SK-N-SH (cell line): ENCODE data around the gene PLCL2. TPM values are rescaled to one million over a fixed set of nuclear protein-coding genes. Genes with fewer than 3 reads are reported as not detected.

Source experiments
- CTCF ChIA-PET: fragments of 300-600, 350-600 bp; formaldehyde crosslinking; extraction: SDS; loops from one replicate; lab custom pipeline; 2021; lab: Yijun Ruan, JAX
- POLR2A ChIA-PET: fragments of 350-600 bp; sonication (Branson Sonifier 250); formaldehyde crosslinking; extraction: SDS; loops from one replicate; lab custom pipeline; 2020; ENCODE audit warnings: antibody characterized with exemption, inconsistent platforms; lab: Yijun Ruan, JAX
- DNase-seq: peaks from one replicate; pipeline ENCODE4 v3.0.0; 2012
- H2AFZ ChIP-seq: fragments of 200-600 bp; sonication (generic); 2 replicates; pipeline ENCODE4 v1.8.1; 2016; ENCODE audit warnings: antibody characterized with exemption, mild to moderate bottlenecking, low read depth
- H3F3A ChIP-seq: fragments of 200-600 bp; sonication (generic); replicated peaks from 2 replicates; pipeline ENCODE3; 2016; ENCODE audit warnings: antibody characterized with exemption, mild to moderate bottlenecking; ENCODE audit not compliant: insufficient read depth
- H3K27ac ChIP-seq, 2 experiments: fragments of 200-500 bp in 1 of 2; fragments of 200-600 bp in 1 of 2; sonication (Bioruptor generic) in 1 of 2; sonication (generic), shearing (Covaris generic) in 1 of 2; 2 replicates each; pipeline versions ENCODE4 v1.5.1 to v1.6.1; 2014 to 2016; ENCODE audit warnings: low read depth in 2 of 2, inconsistent platforms in 1 of 2, low read length in 1 of 2, mild to moderate bottlenecking in 1 of 2, mixed read lengths in 1 of 2
- H3K27me3 ChIP-seq: fragments of 200-600 bp; sonication (generic), shearing (Covaris generic); 2 replicates; pipeline ENCODE4 v1.6.1; 2016; ENCODE audit warnings: mixed run types; ENCODE audit not compliant: insufficient read depth
- H3K36me3 ChIP-seq, 2 experiments: fragments of 200-500 bp in 1 of 2; fragments of 200-600 bp in 1 of 2; sonication (Bioruptor generic) in 1 of 2; sonication (generic) in 1 of 2; replicated peaks in 1 of 2; 2 replicates each; pipeline versions ENCODE3 to v1.5.1; 2014 to 2016; ENCODE audit warnings: low read length in 1 of 2, mild to moderate bottlenecking in 1 of 2; ENCODE audit not compliant: insufficient read depth in 2 of 2, control insufficient read depth in 1 of 2
- H3K4me1 ChIP-seq, 2 experiments: fragments of 200-500 bp in 1 of 2; fragments of 200-600 bp in 1 of 2; sonication (Bioruptor generic) in 1 of 2; sonication (generic), shearing (Covaris generic) in 1 of 2; 2 replicates each; pipeline versions ENCODE4 v1.5.1 to v1.6.1; 2014 to 2016; ENCODE audit warnings: low read depth in 1 of 2, low read length in 1 of 2, mixed run types in 1 of 2; ENCODE audit not compliant: insufficient read depth in 2 of 2, control insufficient read depth in 1 of 2
- H3K4me2 ChIP-seq: fragments of 200-600 bp; sonication (generic), shearing (Covaris generic); 2 replicates; pipeline ENCODE4 v1.6.1; 2017; ENCODE audit warnings: mixed run types
- H3K4me3 ChIP-seq, 2 experiments: fragments of 200-500 bp in 1 of 2; fragments of 200-600 bp in 1 of 2; sonication (Bioruptor generic) in 1 of 2; sonication (generic), shearing (Covaris generic) in 1 of 2; 2 replicates each; pipeline versions ENCODE4 v1.5.1 to v1.8.1; 2014 to 2016; ENCODE audit warnings: low read depth in 2 of 2, inconsistent platforms in 1 of 2, low read length in 1 of 2, mild to moderate bottlenecking in 1 of 2, mixed read lengths in 1 of 2, moderate library complexity in 1 of 2
- H3K79me2 ChIP-seq: fragments of 200-600 bp; sonication (generic); 2 replicates; pipeline ENCODE4 v1.8.1; 2017; ENCODE audit warnings: mild to moderate bottlenecking; ENCODE audit not compliant: insufficient read depth
- H3K9ac ChIP-seq: fragments of 200-600 bp; sonication (generic); 2 replicates; pipeline ENCODE4 v1.6.1; 2017; ENCODE audit warnings: mixed run types
- H3K9me2 ChIP-seq: fragments of 200-600 bp; sonication (generic); 2 replicates; pipeline ENCODE4 v1.6.1; 2017; ENCODE audit warnings: mixed run types
- H3K9me3 ChIP-seq: fragments of 200-600 bp; sonication (generic); 2 replicates; pipeline ENCODE4 v1.6.1; 2017; ENCODE audit warnings: mixed run types, mild to moderate bottlenecking, moderate library complexity
- H4K20me1 ChIP-seq: fragments of 200-600 bp; sonication (generic); 2 replicates; pipeline ENCODE4 v1.6.1; 2017; ENCODE audit warnings: mild to moderate bottlenecking, mixed run types; ENCODE audit not compliant: insufficient read depth
- EP300 ChIP-seq, 2 experiments: IDR thresholded peaks; 2 replicates each; pipeline versions ENCODE4 v1.4.0 to v1.6.1; 2012; ENCODE audit warnings: borderline replicate concordance in 1 of 2, low read depth in 1 of 2, low read length in 1 of 2
- EZH2phosphoT487 ChIP-seq: fragments of 200-600 bp; sonication (generic); IDR thresholded peaks from 2 replicates; pipeline ENCODE4 v1.6.1; 2017; ENCODE audit warnings: low read depth, mixed run types, mild to moderate bottlenecking, antibody characterized with exemption, moderate library complexity, borderline replicate concordance
- FOSL2 ChIP-seq: IDR thresholded peaks from 2 replicates; pipeline ENCODE4 v1.4.0; 2012; ENCODE audit warnings: low read depth, mild to moderate bottlenecking, moderate library complexity, borderline replicate concordance
- GABPA ChIP-seq: IDR thresholded peaks from 2 replicates; pipeline ENCODE4 v1.4.0; 2012; ENCODE audit warnings: low read depth, mild to moderate bottlenecking
- IRF3 ChIP-seq: fragments of 150-350 bp; IDR thresholded peaks from 2 replicates; pipeline ENCODE4 v1.6.1; 2016; ENCODE audit warnings: mild to moderate bottlenecking, low read depth, low read length
- JUND ChIP-seq: IDR thresholded peaks from 2 replicates; pipeline ENCODE4 v1.4.0; 2012
- MXI1 ChIP-seq: IDR thresholded peaks from 2 replicates; pipeline ENCODE4 v1.6.1; 2012; ENCODE audit warnings: mild to moderate bottlenecking, low read depth, low read length, improper control_type of control experiment
- NFIC ChIP-seq: IDR thresholded peaks from 2 replicates; pipeline ENCODE4 v1.4.0; 2012; ENCODE audit warnings: borderline replicate concordance
- NRF1 ChIP-seq: IDR thresholded peaks from 2 replicates; pipeline ENCODE4 v1.6.1; 2012; ENCODE audit warnings: low read depth, mild to moderate bottlenecking, low read length
- REST ChIP-seq: IDR thresholded peaks from 2 replicates; pipeline ENCODE4 v1.6.1; 2012; ENCODE audit warnings: mild to moderate bottlenecking, low read depth, low read length, moderate library complexity
- SIN3A ChIP-seq: IDR thresholded peaks from 2 replicates; pipeline ENCODE4 v1.6.1; 2012; ENCODE audit warnings: low read depth, mild to moderate bottlenecking, low read length, moderate library complexity, borderline replicate concordance
- SMC3 ChIP-seq: IDR thresholded peaks from 2 replicates; pipeline ENCODE4 v1.6.1; 2012; ENCODE audit warnings: low read depth, low read length, improper control_type of control experiment
- TCF12 ChIP-seq: IDR thresholded peaks from 2 replicates; pipeline ENCODE4 v1.4.0; 2012
- USF1 ChIP-seq: IDR thresholded peaks from 2 replicates; pipeline ENCODE4 v1.4.0; 2012; ENCODE audit warnings: low read depth, borderline replicate concordance
- ZBTB33 ChIP-seq: IDR thresholded peaks from 2 replicates; pipeline ENCODE4 v1.4.0; 2012; ENCODE audit warnings: low read depth, borderline replicate concordance
- WGBS: methylation state at CpG from one replicate; pipeline ENCODE4 v1.1.6; 2017; ENCODE audit warnings: low lambda C conversion rate; 5-methylcytosine and 5-hydroxymethylcytosine counted together
- polyA plus RNA-seq, 3 experiments: library from polyadenylated mRNA; depleted of rRNA; stranded (reverse); fragments of >200 nt; gene quantifications; 2 replicates each; pipeline ENCODE4 v1.2.3, GENCODE V29; 2012
- TF ChIP-seq, protein P1 (sequence below): fragments of 200-600 bp; sonication (generic); IDR thresholded peaks from 2 replicates; pipeline ENCODE4 v1.6.1; 2017; ENCODE audit warnings: antibody characterized with exemption, mild to moderate bottlenecking, moderate library complexity
- TF ChIP-seq, protein P2 (sequence below): fragments of 150-350 bp; IDR thresholded peaks from 2 replicates; pipeline ENCODE4 v1.6.1; 2017; ENCODE audit warnings: antibody characterized with exemption, low read length, low read depth, borderline replicate concordance

PLCL2 gene
- polyA plus RNA-seq, 1 of the 3 experiments (the other 2 are of a cell fraction): 0.85 TPM

GRCh38 chr3:17075907-17076306 lies 191.2 kb downstream of the PLCL2 start:
- Histone ChIP-seq H2AFZ (no peak overlapping the region), H3K27ac (no peak overlapping the region), H3K36me3 (no peaks in the 10 kb centered on the region), H3K9ac (no peak overlapping the region), H4K20me1 (no peaks in the 10 kb centered on the region), H3K4me1 (no peaks in the 10 kb centered on the region), H3K9me2 (no peaks in the 10 kb centered on the region), H3K27me3 (no peaks in the 10 kb centered on the region), H3K9me3 (no peaks in the 10 kb centered on the region), H3K4me2 (no peak overlapping the region), H3K79me2 (no peaks in the 10 kb centered on the region; the same call in 1 of the 2 replicates), H3K4me3 (no peak overlapping the region), H3F3A (no peaks in the 10 kb centered on the region)
- ChIA-PET CTCF (no interaction called here), POLR2A (no interaction called here)
- 72% methylated on average over 1 of the region's 1 CpG for WGBS
- DNase-seq: no peak
- TF ChIP-seq TCF12: no peak
- no peak for TF ChIP-seq SMC3
- no peak for TF ChIP-seq NFIC
- no peak for TF ChIP-seq JUND
- TF ChIP-seq, protein P1, sequence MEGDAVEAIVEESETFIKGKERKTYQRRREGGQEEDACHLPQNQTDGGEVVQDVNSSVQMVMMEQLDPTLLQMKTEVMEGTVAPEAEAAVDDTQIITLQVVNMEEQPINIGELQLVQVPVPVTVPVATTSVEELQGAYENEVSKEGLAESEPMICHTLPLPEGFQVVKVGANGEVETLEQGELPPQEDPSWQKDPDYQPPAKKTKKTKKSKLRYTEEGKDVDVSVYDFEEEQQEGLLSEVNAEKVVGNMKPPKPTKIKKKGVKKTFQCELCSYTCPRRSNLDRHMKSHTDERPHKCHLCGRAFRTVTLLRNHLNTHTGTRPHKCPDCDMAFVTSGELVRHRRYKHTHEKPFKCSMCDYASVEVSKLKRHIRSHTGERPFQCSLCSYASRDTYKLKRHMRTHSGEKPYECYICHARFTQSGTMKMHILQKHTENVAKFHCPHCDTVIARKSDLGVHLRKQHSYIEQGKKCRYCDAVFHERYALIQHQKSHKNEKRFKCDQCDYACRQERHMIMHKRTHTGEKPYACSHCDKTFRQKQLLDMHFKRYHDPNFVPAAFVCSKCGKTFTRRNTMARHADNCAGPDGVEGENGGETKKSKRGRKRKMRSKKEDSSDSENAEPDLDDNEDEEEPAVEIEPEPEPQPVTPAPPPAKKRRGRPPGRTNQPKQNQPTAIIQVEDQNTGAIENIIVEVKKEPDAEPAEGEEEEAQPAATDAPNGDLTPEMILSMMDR: no peak
- no peak for TF ChIP-seq USF1
- TF ChIP-seq SIN3A: no peak
- TF ChIP-seq FOSL2: no peak
- no peak for TF ChIP-seq IRF3
- no peak for TF ChIP-seq GABPA
- TF ChIP-seq MXI1: no peak
- no peak for TF ChIP-seq NRF1

DNA sequence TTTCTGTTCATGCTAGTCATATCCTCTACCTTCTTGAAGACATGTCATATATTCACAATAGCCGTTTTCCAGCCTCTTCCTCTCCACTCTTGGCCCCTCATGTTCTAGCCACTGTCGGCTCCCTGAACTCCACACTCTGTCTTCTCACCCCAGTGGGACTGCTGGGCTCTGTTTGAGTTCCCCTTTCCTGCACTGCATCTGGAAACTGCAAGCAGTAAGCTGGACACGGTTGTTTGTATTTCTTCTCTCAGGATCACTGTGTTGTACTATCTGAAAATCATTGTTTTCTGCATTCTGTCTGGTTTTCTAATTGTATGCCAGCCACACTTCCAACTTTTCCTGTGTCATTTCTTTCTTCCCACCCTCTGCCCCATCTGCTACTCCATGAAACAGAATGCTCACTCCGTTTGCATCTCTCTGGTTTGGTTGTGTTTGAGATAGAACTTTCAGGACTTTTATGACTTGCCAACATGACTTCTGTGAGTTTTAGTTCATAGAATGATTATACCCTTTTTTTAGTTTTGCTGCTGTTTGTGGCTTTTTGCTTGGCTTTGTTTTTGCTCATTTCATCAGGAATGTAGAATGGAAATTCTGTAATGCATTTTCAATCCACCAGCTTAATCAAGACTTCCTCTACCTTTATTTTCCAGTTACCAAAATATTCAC lies 192.3 kb downstream of the PLCL2 start:
- Histone ChIP-seq H3K36me3 (no peaks in the 10 kb centered on the region), H3K27me3 (no peaks in the 10 kb centered on the region), H3K9ac (no peak overlapping the region), H3F3A (no peaks in the 10 kb centered on the region), H3K9me3 (no peaks in the 10 kb centered on the region), H3K4me3 (no peak overlapping the region), H3K27ac (no peak overlapping the region), H2AFZ (no peak overlapping the region), H3K4me2 (no peak overlapping the region), H3K9me2 (no peaks in the 10 kb centered on the region), H3K4me1 (no peaks in the 10 kb centered on the region), H4K20me1 (no peaks in the 10 kb centered on the region), H3K79me2 (no peaks in the 10 kb centered on the region; the same call in 1 of the 2 replicates)
- no peak for DNase-seq
- ChIA-PET POLR2A (no interaction called here), CTCF (no interaction called here)
- WGBS: 60% methylated on average over 4 of the region's 4 CpGs
- TF ChIP-seq, protein P2, sequence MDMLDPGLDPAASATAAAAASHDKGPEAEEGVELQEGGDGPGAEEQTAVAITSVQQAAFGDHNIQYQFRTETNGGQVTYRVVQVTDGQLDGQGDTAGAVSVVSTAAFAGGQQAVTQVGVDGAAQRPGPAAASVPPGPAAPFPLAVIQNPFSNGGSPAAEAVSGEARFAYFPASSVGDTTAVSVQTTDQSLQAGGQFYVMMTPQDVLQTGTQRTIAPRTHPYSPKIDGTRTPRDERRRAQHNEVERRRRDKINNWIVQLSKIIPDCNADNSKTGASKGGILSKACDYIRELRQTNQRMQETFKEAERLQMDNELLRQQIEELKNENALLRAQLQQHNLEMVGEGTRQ: no peak
- TF ChIP-seq EP300 (IDR thresholded peaks at IDR 0.05; ENCODE audit: borderline replicate concordance in 1 of 2, low read depth in 1 of 2, low read length in 1 of 2): no peak
- TF ChIP-seq ZBTB33: no peak
- no peak for TF ChIP-seq REST
- no peak for TF ChIP-seq EZH2phosphoT487
